Lower lobe of right lung (tissue), 2 donors: Measurements from ENCODE around the gene SLC6A8. TPM values are rescaled to one million over a fixed set of nuclear protein-coding genes. Genes with fewer than 3 reads are reported as not detected.

Experiments used
- ATAC-seq, 2 donors: fragments of 200-7000 bp; cut with Tn5 transposase; one replicate each; pipeline ENCODE4 v1.9.1; 2020 to 2022; ENCODE audit warnings: mild to moderate bottlenecking in 2 of 2, moderate library complexity in 2 of 2
- DNase-seq: peaks from one replicate; pipeline ENCODE4 v3.0.0-alpha.2; 2020
- H3K27ac ChIP-seq: fragments of 200-600 bp; one replicate; pipeline ENCODE4 v1.8.0; 2022
- H3K27me3 ChIP-seq: fragments of 200-600 bp; one replicate; pipeline ENCODE4 v1.8.0; 2022; ENCODE audit warnings: low read depth
- H3K36me3 ChIP-seq: fragments of 200-600 bp; one replicate; pipeline ENCODE4 v1.8.0; 2022; ENCODE audit warnings: mild to moderate bottlenecking
- H3K4me1 ChIP-seq: fragments of 200-600 bp; one replicate; pipeline ENCODE4 v1.8.0; 2022
- H3K4me3 ChIP-seq: fragments of 200-600 bp; one replicate; pipeline ENCODE4 v1.8.0; 2022; ENCODE audit warnings: mild to moderate bottlenecking
- H3K9me3 ChIP-seq: fragments of 200-600 bp; one replicate; pipeline ENCODE4 v1.8.0; 2022
- intact Hi-C: fragments of 100-400 bp; cut with DNase I; formaldehyde crosslinking; loops from one replicate; pipeline ENCODE4 v1.11.0; 2022
- total RNA-seq: library from RNA; stranded (reverse); fragmentation: NEBNext Ultra II Directional; extraction: Animal tissue kit (Norgen Biotek cat#: 25700); gene quantifications from one replicate; pipeline ENCODE4 v1.2.1, GENCODE V29; 2021
- TF ChIP-seq, protein P1 (sequence below): fragments of 200-600 bp; IDR thresholded peaks from one replicate; pipeline ENCODE4 v1.8.0; 2022; ENCODE audit warnings: antibody characterized with exemption, mild to moderate bottlenecking
- donor health status: DM: no; HTN: yes; CAD: no; lungs with severe emphysema.

The SLC6A8 gene
- total RNA-seq, 1 donor from 2014 or later, result 7.1 TPM

DNA sequence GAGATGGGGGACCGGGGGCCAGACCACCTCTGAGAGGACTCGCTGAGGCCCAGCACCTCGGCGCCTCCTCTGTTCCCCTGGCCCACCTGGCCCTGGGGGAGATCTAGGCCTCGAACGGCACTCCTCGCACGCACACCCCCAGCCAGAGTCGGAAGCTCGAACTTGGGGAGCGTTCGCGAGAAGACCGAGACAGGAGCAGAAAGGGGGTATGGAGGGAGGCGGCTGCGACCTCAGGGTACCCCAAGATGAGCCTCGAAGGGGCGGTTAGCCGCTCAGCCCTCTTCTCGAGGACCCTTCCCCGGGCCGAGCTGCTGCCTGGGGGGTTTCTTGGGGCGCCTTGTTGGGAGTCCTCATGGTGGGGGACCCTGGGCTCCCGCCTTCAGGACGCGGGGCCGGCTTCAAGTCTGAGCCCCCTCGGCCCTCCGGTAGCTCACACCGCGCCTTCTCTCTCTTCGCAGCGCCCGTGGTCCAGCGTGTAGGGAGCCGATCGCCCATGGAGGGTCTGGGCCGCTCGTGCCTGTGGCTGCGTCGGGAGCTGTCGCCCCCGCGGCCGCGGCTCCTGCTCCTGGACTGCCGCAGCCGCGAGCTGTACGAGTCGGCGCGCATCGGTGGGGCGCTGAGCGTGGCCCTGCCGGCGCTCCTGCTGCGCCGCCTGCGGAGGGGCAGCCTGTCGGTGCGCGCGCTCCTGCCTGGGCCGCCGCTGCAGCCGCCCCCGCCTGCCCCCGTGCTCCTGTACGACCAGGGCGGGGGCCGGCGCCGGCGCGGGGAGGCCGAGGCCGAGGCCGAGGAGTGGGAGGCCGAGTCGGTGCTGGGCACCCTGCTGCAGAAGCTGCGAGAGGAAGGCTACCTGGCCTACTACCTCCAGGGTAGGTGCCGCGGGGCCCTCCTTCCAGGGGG is 40.0 kb upstream of the SLC6A8 start:
- TF ChIP-seq, protein P1, sequence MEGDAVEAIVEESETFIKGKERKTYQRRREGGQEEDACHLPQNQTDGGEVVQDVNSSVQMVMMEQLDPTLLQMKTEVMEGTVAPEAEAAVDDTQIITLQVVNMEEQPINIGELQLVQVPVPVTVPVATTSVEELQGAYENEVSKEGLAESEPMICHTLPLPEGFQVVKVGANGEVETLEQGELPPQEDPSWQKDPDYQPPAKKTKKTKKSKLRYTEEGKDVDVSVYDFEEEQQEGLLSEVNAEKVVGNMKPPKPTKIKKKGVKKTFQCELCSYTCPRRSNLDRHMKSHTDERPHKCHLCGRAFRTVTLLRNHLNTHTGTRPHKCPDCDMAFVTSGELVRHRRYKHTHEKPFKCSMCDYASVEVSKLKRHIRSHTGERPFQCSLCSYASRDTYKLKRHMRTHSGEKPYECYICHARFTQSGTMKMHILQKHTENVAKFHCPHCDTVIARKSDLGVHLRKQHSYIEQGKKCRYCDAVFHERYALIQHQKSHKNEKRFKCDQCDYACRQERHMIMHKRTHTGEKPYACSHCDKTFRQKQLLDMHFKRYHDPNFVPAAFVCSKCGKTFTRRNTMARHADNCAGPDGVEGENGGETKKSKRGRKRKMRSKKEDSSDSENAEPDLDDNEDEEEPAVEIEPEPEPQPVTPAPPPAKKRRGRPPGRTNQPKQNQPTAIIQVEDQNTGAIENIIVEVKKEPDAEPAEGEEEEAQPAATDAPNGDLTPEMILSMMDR, result no peak
- no peaks in the 10 kb centered on the region for H3K9me3 ChIP-seq
- peak; percentile 20 for DNase-seq
- no peaks in the 10 kb centered on the region for H3K4me1 ChIP-seq
- intact Hi-C loops, result no loop called here
- no peaks in the 10 kb centered on the region for H3K36me3 ChIP-seq
- peak overlapping the region; percentile 23 for H3K4me3 ChIP-seq
- peaks cover 50% of the 10 kb centered on the region for H3K27me3 ChIP-seq
- no peak for ATAC-seq
- H3K27ac ChIP-seq, result no peak overlapping the region

- no peaks in the 10 kb centered on the region for H3K36me3 ChIP-seq
- ATAC-seq, result no peak
- TF ChIP-seq, protein P1, result no peak
- peak; percentile 8 for DNase-seq
- no peak overlapping the region for H3K4me3 ChIP-seq
- intact Hi-C loops, result no loop called here
- H3K9me3 ChIP-seq, result no peaks in the 10 kb centered on the region
- H3K4me1 ChIP-seq, result no peaks in the 10 kb centered on the region
- H3K27ac ChIP-seq, result no peak overlapping the region
- H3K27me3 ChIP-seq, result peaks cover 44% of the 10 kb centered on the region
Observed at GRCh38 chrX:153648358-153649177, 39.2 kb upstream of the SLC6A8 start.

DNA sequence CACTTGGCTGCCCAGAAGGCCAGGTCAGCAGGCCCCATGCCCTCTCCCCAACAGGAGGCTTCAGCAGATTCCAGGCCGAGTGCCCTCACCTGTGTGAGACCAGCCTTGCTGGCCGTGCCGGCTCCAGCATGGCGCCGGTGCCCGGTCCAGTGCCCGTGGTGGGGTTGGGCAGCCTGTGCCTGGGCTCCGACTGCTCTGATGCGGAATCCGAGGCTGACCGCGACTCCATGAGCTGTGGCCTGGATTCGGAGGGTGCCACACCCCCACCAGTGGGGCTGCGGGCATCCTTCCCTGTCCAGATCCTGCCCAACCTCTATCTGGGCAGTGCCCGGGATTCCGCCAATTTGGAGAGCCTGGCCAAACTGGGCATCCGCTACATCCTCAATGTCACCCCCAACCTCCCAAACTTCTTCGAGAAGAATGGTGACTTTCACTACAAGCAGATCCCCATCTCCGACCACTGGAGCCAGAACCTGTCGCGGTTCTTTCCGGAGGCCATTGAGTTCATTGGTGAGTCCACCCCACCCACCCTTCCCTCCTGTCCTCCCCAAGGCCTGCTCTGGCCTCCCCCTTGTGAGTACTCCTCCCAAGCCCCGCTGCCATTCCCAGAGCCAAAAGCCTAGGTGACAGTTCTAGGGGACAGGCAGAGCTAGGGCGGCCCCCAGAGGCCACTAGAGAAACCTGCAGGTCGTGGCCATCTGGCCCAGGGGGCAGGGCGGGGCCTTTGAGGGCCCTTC is 38.4 kb upstream of the SLC6A8 start:
- Histone ChIP-seq H3K36me3 (no peaks in the 10 kb centered on the region), H3K4me1 (no peaks in the 10 kb centered on the region), H3K4me3 (no peak overlapping the region), H3K9me3 (no peaks in the 10 kb centered on the region), H3K27me3 (peaks cover 40% of the 10 kb centered on the region), H3K27ac (no peak overlapping the region)
- ATAC-seq (peak; percentile 81 to 90), DNase-seq (peak; percentile 70)
- intact Hi-C loops, result no loop called here
- TF ChIP-seq, protein P1, result peak; percentile 41

GRCh38 chrX:153649915-153650782 is 37.6 kb upstream of the SLC6A8 start:
- ATAC-seq (no peak), DNase-seq (peak; percentile 21)
- intact Hi-C loops, result no loop called here
- H3K27ac ChIP-seq, result no peak overlapping the region
- H3K4me1 ChIP-seq, result no peaks in the 10 kb centered on the region
- peaks cover 32% of the 10 kb centered on the region for H3K27me3 ChIP-seq
- H3K9me3 ChIP-seq, result no peaks in the 10 kb centered on the region
- H3K36me3 ChIP-seq, result no peaks in the 10 kb centered on the region
- H3K4me3 ChIP-seq, result no peak overlapping the region
- TF ChIP-seq, protein P1, result no peak
